ENCODE measurements around the gene PERM1.

- TF ChIP-seq CTCF (conservative IDR thresholded peaks at IDR 0.05 in 1 of 2, IDR thresholded peaks at IDR 0.05 in 1 of 2; ENCODE audit: low read depth in 1 of 2, low read length in 2 of 2), result no peak
- no peak for TF ChIP-seq EZH2 (IDR thresholded peaks at IDR 0.05; ENCODE audit: low read length, missing control alignments)
Measured at GRCh38 chr1:1024149-1024770, 42.4 kb upstream of the PERM1 start.
